Measurements from ENCODE around the gene MBIP.

The MBIP gene

DNA sequence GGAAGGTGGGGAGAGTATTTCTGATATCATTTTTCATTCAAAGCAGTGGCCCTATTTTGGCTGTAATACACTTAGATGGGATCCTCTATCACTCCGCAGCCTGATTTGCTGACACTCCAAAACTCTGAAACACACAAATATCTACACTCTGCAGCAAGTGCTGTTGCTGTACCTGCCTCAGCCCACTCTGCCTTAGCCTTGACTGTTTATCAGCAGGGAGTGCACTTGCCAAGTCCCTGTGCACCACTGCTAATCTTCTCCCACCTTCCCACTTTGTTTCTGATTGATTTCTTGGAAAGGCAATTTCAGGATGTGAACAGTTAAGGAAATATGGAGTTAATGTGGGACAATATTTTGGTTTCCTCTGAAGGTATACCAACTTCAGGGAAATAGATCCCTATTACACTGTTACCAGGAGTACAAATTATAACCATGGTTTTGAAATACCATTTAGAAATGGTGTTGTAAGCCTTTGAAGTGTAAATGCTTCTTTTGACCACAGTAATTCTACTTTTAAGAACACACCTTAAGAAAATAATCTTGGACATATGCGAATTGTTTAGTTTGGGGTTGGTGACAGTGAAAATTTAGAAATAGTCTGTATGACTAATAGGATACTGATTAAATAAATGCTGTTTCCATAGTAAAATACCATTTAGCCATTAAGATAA lies 59.3 kb downstream of the MBIP start:
- DNase-seq = no peak

DNA sequence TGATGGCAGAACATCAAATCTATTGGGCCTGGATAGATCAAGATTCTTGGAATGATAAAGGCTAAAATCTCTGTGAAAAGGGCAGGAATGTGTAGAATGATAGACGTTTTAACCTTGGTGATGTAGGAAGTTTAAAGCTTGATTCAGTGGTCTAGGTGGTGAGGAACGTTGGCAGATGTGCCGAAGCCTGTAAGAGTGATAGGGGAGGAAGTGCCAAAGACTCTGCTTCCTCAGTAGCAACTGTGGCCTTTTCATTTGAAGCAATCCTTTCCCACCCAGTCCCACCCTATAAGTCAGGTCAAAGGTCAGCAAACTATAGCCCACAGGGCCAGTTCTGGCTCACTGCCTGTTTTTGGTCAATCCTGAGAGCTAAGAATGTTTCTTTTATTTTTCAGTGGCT lies 62.2 kb downstream of the MBIP start:
- DNase-seq = no peak

DNA sequence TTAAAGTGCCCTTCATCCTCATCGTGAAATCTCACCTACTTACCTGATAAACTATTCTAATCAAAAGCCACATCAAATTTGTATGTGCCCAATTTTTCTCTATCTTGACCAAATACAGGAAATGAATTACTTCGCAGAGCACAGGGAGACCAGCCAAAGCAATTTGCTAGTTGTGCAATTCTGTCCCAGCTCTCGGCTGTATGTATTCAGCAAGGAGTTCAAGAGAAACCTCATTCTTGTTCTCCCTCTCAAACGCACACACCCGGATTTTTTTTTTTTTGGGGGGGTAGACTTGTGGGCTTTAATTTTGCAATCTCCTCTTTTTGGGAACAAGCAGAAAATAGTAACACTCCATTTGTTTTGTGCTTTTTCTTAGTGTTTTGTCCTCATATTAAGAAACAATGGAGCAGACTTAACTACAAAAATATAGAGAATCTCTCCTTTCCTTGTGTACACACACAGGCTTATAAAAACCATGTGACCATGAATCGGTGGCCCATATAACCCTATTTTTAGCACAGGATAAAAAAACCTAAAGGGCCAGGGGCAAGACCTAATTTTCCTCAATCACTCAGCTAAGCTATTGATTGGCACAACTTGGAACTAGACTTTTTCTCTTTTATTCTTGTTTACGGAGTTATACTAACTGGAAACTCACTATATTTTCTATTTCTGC lies 64.2 kb downstream of the MBIP start:
- no peak for DNase-seq

DNA sequence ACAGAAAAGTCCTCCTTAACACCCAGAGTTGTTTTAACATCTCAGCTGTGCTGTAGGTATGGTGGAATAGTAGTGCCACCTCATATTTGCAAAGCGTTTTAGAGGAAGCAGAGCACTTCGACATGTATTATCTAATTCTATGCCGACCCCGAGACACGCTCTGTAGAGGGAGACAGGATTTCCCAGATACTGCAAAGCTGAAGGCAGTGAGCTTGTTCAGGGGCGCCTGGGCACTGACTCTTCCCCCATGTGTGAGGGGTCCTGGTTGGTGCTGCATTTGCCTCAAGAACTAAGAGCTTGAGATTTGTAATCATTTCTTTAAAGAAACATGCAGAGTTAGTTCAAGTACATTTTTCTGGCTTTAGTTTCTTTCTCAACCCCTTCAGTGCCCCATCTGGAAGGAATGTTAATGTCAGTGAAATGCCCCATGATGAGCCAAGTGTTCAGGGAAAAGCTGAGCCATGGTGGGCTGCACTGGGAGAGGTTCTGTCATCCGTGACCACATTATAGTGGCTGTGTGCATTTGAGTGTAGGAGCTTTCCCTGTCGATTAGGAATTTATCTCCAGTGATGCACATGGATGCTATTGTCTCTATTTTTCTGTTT lies 66.3 kb downstream of the MBIP start:
- no peak for DNase-seq
